Fibroblast of mammary gland (primary cell): Measurements from ENCODE around the gene MED13.

Experiments used
- DNase-seq: peaks from one replicate; pipeline ENCODE4 v3.0.0-alpha.2; 2010; ENCODE audit warnings: low read depth
- H3K4me3 ChIP-seq: 2 replicates; pipeline ENCODE4 v1.5.1; 2011; ENCODE audit warnings: low read depth, mild to moderate bottlenecking, low read length, moderate library complexity; ENCODE audit not compliant: control insufficient read depth
- CTCF ChIP-seq: conservative IDR thresholded peaks from 2 replicates; pipeline ENCODE4 v1.5.1; 2011; ENCODE audit warnings: low read depth, low read length, inconsistent platforms; ENCODE audit not compliant: control insufficient read depth, insufficient read depth

MED13 gene

GRCh38 chr17:62064791-62065563 lies at the start of gene MED13:
TSS of gene MED13 (minus strand) at chr17:62065278. CDS start at chr17:62065205, 73 bp downstream.
- TF ChIP-seq CTCF, result no peak
- DNase-seq, result peak; percentile 26
- peak within 1 kb of the TSS; percentile 93 for H3K4me3 ChIP-seq

DNA sequence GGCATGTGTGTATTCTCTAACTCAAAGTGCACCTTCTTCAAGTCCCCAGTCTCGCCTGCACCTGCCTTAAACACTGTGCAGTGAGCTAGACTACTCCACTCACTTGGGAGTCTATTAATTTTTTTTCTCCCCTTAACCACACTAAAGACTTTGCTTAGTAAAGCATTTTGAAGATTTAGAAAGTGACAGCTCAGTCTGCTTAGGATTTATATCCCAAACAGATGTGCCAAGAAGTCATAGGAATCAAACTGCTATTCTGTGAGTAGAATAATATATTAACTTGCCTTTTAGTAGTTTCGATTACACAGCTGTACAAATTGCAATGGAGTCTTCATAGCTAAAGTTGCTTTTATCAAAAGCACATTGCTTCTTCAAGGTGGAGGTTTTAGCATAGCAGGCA lies 47.2 kb upstream of the MED13 start:
- TF ChIP-seq CTCF, result no peak
- no peak for DNase-seq
- no peak overlapping the region for H3K4me3 ChIP-seq

- H3K4me3 ChIP-seq, result no peak overlapping the region
- no peak for DNase-seq
- TF ChIP-seq CTCF, result no peak
Observed at GRCh38 chr17:62111562-62112171, 46.6 kb upstream of the MED13 start.

- no peak for TF ChIP-seq CTCF
- no peak overlapping the region for H3K4me3 ChIP-seq
- DNase-seq, result peak; percentile 52
Observed at GRCh38 chr17:62110923-62111484, 45.9 kb upstream of the MED13 start.

GRCh38 chr17:62109924-62110323 lies 44.8 kb upstream of the MED13 start:
- no peak overlapping the region for H3K4me3 ChIP-seq
- TF ChIP-seq CTCF, result no peak
- DNase-seq, result no peak

DNA sequence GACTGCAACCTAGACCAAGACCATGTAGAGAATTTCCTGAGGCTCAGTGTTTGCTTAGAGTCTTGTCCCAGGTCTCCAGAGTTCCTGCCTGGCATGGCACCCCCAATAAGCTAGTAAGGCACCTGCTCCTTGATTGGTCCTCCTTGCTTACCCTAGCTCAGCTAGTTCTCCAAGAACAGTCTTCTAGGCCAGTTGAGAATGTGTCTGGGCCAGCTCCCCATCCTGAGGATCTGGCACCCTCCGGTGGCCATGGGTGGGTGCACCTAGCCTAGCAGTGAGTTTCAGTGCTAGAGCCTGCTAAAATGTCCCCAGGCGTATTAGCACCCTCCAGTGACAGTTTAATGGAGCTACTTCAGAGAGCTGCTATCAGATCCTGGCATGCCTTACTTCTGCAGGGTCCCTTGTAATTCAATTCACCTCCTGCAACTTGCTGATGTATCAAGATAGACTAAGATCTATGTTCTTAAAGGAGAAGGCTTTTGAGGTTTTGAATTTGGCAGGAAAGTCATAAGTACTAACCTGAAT lies 44.4 kb upstream of the MED13 start:
- H3K4me3 ChIP-seq, result no peak overlapping the region
- peak; percentile 77 for DNase-seq
- peak; percentile 78 for TF ChIP-seq CTCF
